Measurements from ENCODE around the gene KRT80. TPM values are rescaled to one million over a fixed set of nuclear protein-coding genes. Genes with fewer than 3 reads are reported as not detected.

The KRT80 gene
- total RNA-seq, 1 donor from 2014 or later = not detected

- no peak for DNase-seq
- Mint-ChIP-seq H3K4me3 (ENCODE audit: unreplicated experiment) (no peak overlapping the region), H3K27ac (ENCODE audit: unreplicated experiment) (no peak overlapping the region), H3K9me3 (ENCODE audit: unreplicated experiment) (peaks cover 2% of the 10 kb centered on the region), H3K4me1 (ENCODE audit: low read depth, unreplicated experiment) (no peaks in the 10 kb centered on the region), H3K27me3 (ENCODE audit: unreplicated experiment) (peaks cover 14% of the 10 kb centered on the region), H3K36me3 (ENCODE audit: unreplicated experiment) (no peaks in the 10 kb centered on the region)
- TF ChIP-seq CTCF (IDR thresholded peaks at IDR 0.05; ENCODE audit: partially characterized antibody, unreplicated experiment) = no peak
Measured at GRCh38 chr12:52210925-52211650, 19.3 kb upstream of the KRT80 start.

- Mint-ChIP-seq H3K27ac (ENCODE audit: unreplicated experiment) (no peak overlapping the region), H3K36me3 (ENCODE audit: unreplicated experiment) (no peaks in the 10 kb centered on the region), H3K27me3 (ENCODE audit: unreplicated experiment) (peaks cover 11% of the 10 kb centered on the region), H3K4me3 (ENCODE audit: unreplicated experiment) (no peak overlapping the region), H3K4me1 (ENCODE audit: low read depth, unreplicated experiment) (no peaks in the 10 kb centered on the region), H3K9me3 (ENCODE audit: unreplicated experiment) (peaks cover 2% of the 10 kb centered on the region)
- no peak for DNase-seq
- TF ChIP-seq CTCF (IDR thresholded peaks at IDR 0.05; ENCODE audit: partially characterized antibody, unreplicated experiment) = no peak
Measured at GRCh38 chr12:52210186-52210924, 18.5 kb upstream of the KRT80 start.

GRCh38 chr12:52209321-52209720, 17.5 kb upstream of the KRT80 start:
- peak; percentile 11 for DNase-seq
- Mint-ChIP-seq H3K4me3 (ENCODE audit: unreplicated experiment) (no peak overlapping the region), H3K27ac (ENCODE audit: unreplicated experiment) (no peak overlapping the region), H3K36me3 (ENCODE audit: unreplicated experiment) (no peaks in the 10 kb centered on the region), H3K27me3 (ENCODE audit: unreplicated experiment) (peaks cover 7% of the 10 kb centered on the region), H3K9me3 (ENCODE audit: unreplicated experiment) (peaks cover 2% of the 10 kb centered on the region), H3K4me1 (ENCODE audit: low read depth, unreplicated experiment) (no peaks in the 10 kb centered on the region)
- TF ChIP-seq CTCF (IDR thresholded peaks at IDR 0.05; ENCODE audit: partially characterized antibody, unreplicated experiment) = no peak

GRCh38 chr12:52208424-52209165, 16.8 kb upstream of the KRT80 start:
- Mint-ChIP-seq H3K27ac (ENCODE audit: unreplicated experiment) (no peak overlapping the region), H3K4me3 (ENCODE audit: unreplicated experiment) (no peak overlapping the region), H3K9me3 (ENCODE audit: unreplicated experiment) (no peaks in the 10 kb centered on the region), H3K4me1 (ENCODE audit: low read depth, unreplicated experiment) (no peaks in the 10 kb centered on the region), H3K36me3 (ENCODE audit: unreplicated experiment) (no peaks in the 10 kb centered on the region), H3K27me3 (ENCODE audit: unreplicated experiment) (peaks cover 7% of the 10 kb centered on the region)
- DNase-seq = peak; percentile 14
- TF ChIP-seq CTCF (IDR thresholded peaks at IDR 0.05; ENCODE audit: partially characterized antibody, unreplicated experiment) = no peak
